ENCODE data around the gene HLA-DQA2. TPM values are rescaled to one million over a fixed set of nuclear protein-coding genes. Genes with fewer than 3 reads are reported as not detected.

The HLA-DQA2 gene
- not detected in 2 replicates for total RNA-seq

GRCh38 chr6:32741031-32741960 lies at the start of gene HLA-DQA2:
HLA-DQA2 (plus strand) TSS chr6:32741391; CDS start chr6:32741444, 53 bp downstream.

GRCh38 chr6:32763421-32763820 lies 22.2 kb downstream of the HLA-DQA2 start, which contains the start of gene HLA-DQB2:
HLA-DQB2 (minus strand) TSS chr6:32763532; CDS start chr6:32763470, 62 bp downstream.

Small RNA genes within 50 kb of the gene (small RNA-seq; reads per million reads assigned to genes)
- not detected for gene MIR3135B

Other genes with a start within 250 kb of the HLA-DQA2 start
- gene HLA-DRB5, start 211.1 kb upstream of the HLA-DQA2 start, total RNA-seq = 0.49 TPM in 1 of 2 replicates, not detected in the other
- 0.12 and 3.1 TPM in 2 replicates for gene HLA-DRB1, start 151.5 kb upstream of the HLA-DQA2 start, total RNA-seq
- not detected in 2 replicates for gene HLA-DQA1, start 104.0 kb upstream of the HLA-DQA2 start, total RNA-seq
- 0.12 and 0.16 TPM in 2 replicates for gene HLA-DQB1, start 74.7 kb upstream of the HLA-DQA2 start, total RNA-seq
- gene HLA-DQB2, start 22.1 kb downstream of the HLA-DQA2 start, total RNA-seq = not detected in 2 replicates
- 0.32 TPM in 1 of 2 replicates, not detected in the other for gene HLA-DOB, start 75.6 kb downstream of the HLA-DQA2 start, total RNA-seq
- 15.1 and 19.8 TPM in 2 replicates for gene TAP2, start 97.3 kb downstream of the HLA-DQA2 start, total RNA-seq
- gene PSMB8, start 102.7 kb downstream of the HLA-DQA2 start, total RNA-seq = 59.1 and 69.7 TPM in 2 replicates
- 65.0 and 67.2 TPM in 2 replicates for gene TAP1, start 112.3 kb downstream of the HLA-DQA2 start, total RNA-seq
- gene PSMB9, start 112.8 kb downstream of the HLA-DQA2 start, total RNA-seq = 30.0 and 47.0 TPM in 2 replicates
- 0.49 and 0.65 TPM in 2 replicates for gene HLA-DMB, start 199.6 kb downstream of the HLA-DQA2 start, total RNA-seq
- 5.7 TPM in 2 replicates for gene HLA-DMA, start 211.7 kb downstream of the HLA-DQA2 start, total RNA-seq
- gene BRD2, start 227.2 kb downstream of the HLA-DQA2 start, total RNA-seq = 162 and 165 TPM in 2 replicates

Data from hair follicle dermal papilla cell (primary cell).